Ectodermal cell (in vitro differentiated cells): ENCODE measurements around the gene LLGL1.

Source experiments
- H3K27ac ChIP-seq: 2 replicates; pipeline ENCODE4 v1.7.0; 2013; ENCODE audit warnings: mild to moderate bottlenecking, low read depth, low read length; ENCODE audit not compliant: insufficient read depth, poor library complexity, severe bottlenecking
- H3K27me3 ChIP-seq: 2 replicates; pipeline ENCODE4 v1.7.0; 2013; ENCODE audit warnings: mild to moderate bottlenecking, low read length; ENCODE audit not compliant: insufficient read depth, control insufficient read depth, poor library complexity, severe bottlenecking
- H3K36me3 ChIP-seq: one replicate; pipeline ENCODE4 v1.7.0; 2013; ENCODE audit warnings: low read length; ENCODE audit not compliant: control insufficient read depth, insufficient read depth
- H3K4me1 ChIP-seq: one replicate; pipeline ENCODE4 v1.7.0; 2013; ENCODE audit warnings: low read length; ENCODE audit not compliant: control insufficient read depth, insufficient read depth
- H3K4me3 ChIP-seq: 2 replicates; pipeline ENCODE4 v1.7.0; 2013; ENCODE audit warnings: low read depth, low read length, control low read depth; ENCODE audit not compliant: insufficient read depth
- H3K9me3 ChIP-seq: 2 replicates; pipeline ENCODE4 v1.7.0; 2013; ENCODE audit warnings: mild to moderate bottlenecking, low read length, moderate library complexity; ENCODE audit not compliant: control insufficient read depth
- WGBS, 2 experiments: methylation state at CpG; one replicate each; pipeline ENCODE4 v1.1.7; 2013; ENCODE audit warnings: missing lambda C conversion rate in 2 of 2; 5-methylcytosine and 5-hydroxymethylcytosine counted together

The LLGL1 gene

GRCh38 chr17:18194394-18194793 is 31.0 kb upstream of the LLGL1 start:
- 93 to 100% methylated on average over 4 of the region's 4 CpGs for WGBS, 2 experiments

GRCh38 chr17:18194804-18195203 is 30.6 kb upstream of the LLGL1 start:
- H3K4me1 ChIP-seq = no peaks in the 10 kb centered on the region
- no peaks in the 10 kb centered on the region for H3K27me3 ChIP-seq
- H3K36me3 ChIP-seq = peaks cover 51% of the 10 kb centered on the region
- no peak overlapping the region for H3K27ac ChIP-seq
- WGBS, 2 experiments = 94 to 96% methylated on average over 4 of the region's 4 CpGs
- H3K4me3 ChIP-seq = no peak overlapping the region
- no peaks in the 10 kb centered on the region for H3K9me3 ChIP-seq

More at GRCh38 chr17:18194394-18194793, 31.0 kb upstream of the LLGL1 start:
- no peak overlapping the region for H3K27ac ChIP-seq
- peaks cover 51% of the 10 kb centered on the region for H3K36me3 ChIP-seq
- H3K27me3 ChIP-seq = no peaks in the 10 kb centered on the region
- H3K9me3 ChIP-seq = no peaks in the 10 kb centered on the region
- H3K4me1 ChIP-seq = no peaks in the 10 kb centered on the region
- no peak overlapping the region for H3K4me3 ChIP-seq

DNA sequence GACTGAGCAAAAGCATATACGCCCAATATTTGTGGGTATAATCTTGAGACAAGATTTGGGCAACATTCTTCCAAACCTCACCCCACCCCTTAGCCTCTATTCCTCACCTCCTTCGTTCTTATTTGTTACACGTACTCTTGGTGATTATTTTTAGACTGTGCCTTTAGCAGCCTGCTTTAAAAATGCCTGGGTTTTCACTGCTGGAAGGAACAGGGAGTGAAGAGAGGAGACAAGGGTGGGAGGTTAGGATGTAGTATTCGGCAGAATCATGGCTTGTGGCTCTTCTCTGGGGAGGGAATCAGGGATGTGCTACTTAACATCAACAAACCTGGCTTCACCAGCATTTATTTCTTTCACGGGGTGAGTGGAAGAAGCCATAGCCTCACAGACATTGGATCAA is 30.2 kb upstream of the LLGL1 start:
- Histone ChIP-seq H3K4me3 (no peak overlapping the region), H3K27ac (no peak overlapping the region), H3K4me1 (no peaks in the 10 kb centered on the region), H3K27me3 (no peaks in the 10 kb centered on the region), H3K36me3 (peaks cover 51% of the 10 kb centered on the region), H3K9me3 (no peaks in the 10 kb centered on the region)
- WGBS, 2 experiments = 96 to 98% methylated on average over 5 of the region's 5 CpGs

- Histone ChIP-seq H3K4me1 (no peaks in the 10 kb centered on the region), H3K9me3 (no peaks in the 10 kb centered on the region), H3K27ac (no peak overlapping the region), H3K36me3 (peaks cover 43% of the 10 kb centered on the region), H3K27me3 (no peaks in the 10 kb centered on the region), H3K4me3 (no peak overlapping the region)
- 95 to 96% methylated on average over 3 of the region's 3 CpGs for WGBS, 2 experiments
Observed at GRCh38 chr17:18197535-18198194, 27.8 kb upstream of the LLGL1 start.

DNA sequence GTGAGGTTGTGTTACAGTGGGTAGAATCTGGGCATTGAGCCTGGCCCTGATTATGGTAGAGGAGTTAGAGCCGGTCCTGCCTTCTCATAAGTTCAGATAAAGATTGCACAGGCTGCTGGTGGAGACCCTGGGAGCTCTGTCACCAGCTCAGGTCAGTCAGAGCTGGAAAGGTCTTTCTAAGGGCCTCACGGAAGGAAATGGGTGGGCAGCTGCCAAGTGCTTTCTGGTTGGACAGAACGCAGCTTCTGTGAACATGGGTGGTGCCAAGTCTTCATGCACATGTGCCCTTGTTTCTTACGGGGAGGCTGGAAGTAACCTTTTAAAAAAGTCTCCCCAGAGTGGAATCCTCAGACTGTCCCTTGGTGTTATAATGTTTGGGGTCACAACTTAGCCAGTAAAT is 26.9 kb upstream of the LLGL1 start:
- Histone ChIP-seq H3K27ac (no peak overlapping the region), H3K4me1 (no peaks in the 10 kb centered on the region), H3K36me3 (peaks cover 43% of the 10 kb centered on the region), H3K27me3 (no peaks in the 10 kb centered on the region), H3K4me3 (no peak overlapping the region), H3K9me3 (no peaks in the 10 kb centered on the region)
- 93 to 98% methylated on average over 4 of the region's 4 CpGs for WGBS, 2 experiments

- WGBS, 2 experiments = 92 to 94% methylated on average over 4 of the region's 4 CpGs
- H3K27ac ChIP-seq = no peak overlapping the region
- H3K27me3 ChIP-seq = no peaks in the 10 kb centered on the region
- no peaks in the 10 kb centered on the region for H3K9me3 ChIP-seq
- peaks cover 24% of the 10 kb centered on the region for H3K36me3 ChIP-seq
- H3K4me3 ChIP-seq = no peak overlapping the region
- H3K4me1 ChIP-seq = no peaks in the 10 kb centered on the region
Observed at GRCh38 chr17:18201108-18201507, 24.3 kb upstream of the LLGL1 start.

DNA sequence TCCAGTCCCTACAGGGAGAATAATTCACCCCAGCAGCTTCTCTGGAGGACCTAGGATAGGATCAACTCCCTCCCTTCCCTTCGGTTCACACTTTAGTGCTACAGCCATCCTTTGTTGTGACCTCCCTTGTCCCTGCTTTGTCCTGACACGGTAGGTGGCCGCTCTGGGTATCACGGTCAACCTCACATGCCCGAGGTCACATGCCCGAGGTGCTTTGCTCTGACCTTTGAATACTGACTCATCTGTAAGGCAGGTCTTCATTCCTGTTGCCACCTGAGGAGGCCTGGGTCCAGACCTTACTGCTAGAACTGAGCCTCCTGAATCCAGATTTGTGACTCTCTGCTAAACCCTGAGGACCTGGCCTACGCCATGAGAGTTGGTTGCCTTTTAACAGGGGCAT is 22.1 kb upstream of the LLGL1 start:
- 57 to 62% methylated on average over 7 of the region's 7 CpGs for WGBS, 2 experiments
- H3K9me3 ChIP-seq = no peaks in the 10 kb centered on the region
- H3K4me3 ChIP-seq = no peak overlapping the region
- H3K27ac ChIP-seq = no peak overlapping the region
- H3K27me3 ChIP-seq = no peaks in the 10 kb centered on the region
- no peaks in the 10 kb centered on the region for H3K4me1 ChIP-seq
- peaks cover 20% of the 10 kb centered on the region for H3K36me3 ChIP-seq

DNA sequence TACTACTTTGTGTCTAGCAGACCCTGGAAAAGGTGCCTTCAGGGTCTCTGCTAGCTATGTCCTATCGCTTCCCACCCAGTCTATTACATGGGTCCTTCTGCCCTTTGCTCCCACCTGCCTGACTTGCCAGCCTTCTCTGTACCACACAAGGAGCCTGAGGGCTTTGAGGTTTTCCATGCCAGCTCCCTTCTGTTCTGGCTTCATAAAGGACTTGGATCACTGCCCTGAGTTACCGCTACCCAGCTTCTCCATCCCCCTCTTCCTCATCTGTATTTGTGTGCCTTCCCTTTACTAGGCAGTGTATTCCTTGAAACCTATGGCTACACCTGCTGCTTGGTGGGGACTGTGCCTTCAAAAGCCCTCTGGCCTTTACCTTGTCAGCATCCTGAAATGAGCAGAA is 19.6 kb upstream of the LLGL1 start:
- H3K27me3 ChIP-seq = no peaks in the 10 kb centered on the region
- 95 to 97% methylated on average over 2 of the region's 2 CpGs for WGBS, 2 experiments
- peaks cover 39% of the 10 kb centered on the region for H3K36me3 ChIP-seq
- H3K9me3 ChIP-seq = no peaks in the 10 kb centered on the region
- no peaks in the 10 kb centered on the region for H3K4me1 ChIP-seq
- H3K4me3 ChIP-seq = no peak overlapping the region
- H3K27ac ChIP-seq = no peak overlapping the region

- H3K27ac ChIP-seq = no peak overlapping the region
- H3K9me3 ChIP-seq = no peaks in the 10 kb centered on the region
- peaks cover 39% of the 10 kb centered on the region for H3K36me3 ChIP-seq
- H3K27me3 ChIP-seq = no peaks in the 10 kb centered on the region
- H3K4me1 ChIP-seq = no peaks in the 10 kb centered on the region
- H3K4me3 ChIP-seq = no peak overlapping the region
Observed at GRCh38 chr17:18206962-18207361, 18.5 kb upstream of the LLGL1 start.

GRCh38 chr17:18208092-18208491 is 17.3 kb upstream of the LLGL1 start:
- 96 to 97% methylated on average over 19 of the region's 19 CpGs for WGBS, 2 experiments
- Histone ChIP-seq H3K36me3 (peaks cover 39% of the 10 kb centered on the region), H3K27me3 (no peaks in the 10 kb centered on the region), H3K4me1 (no peaks in the 10 kb centered on the region), H3K9me3 (no peaks in the 10 kb centered on the region), H3K4me3 (no peak overlapping the region), H3K27ac (no peak overlapping the region)
